GM18873 (cell line): ENCODE results near the gene LIPT2.

Source experiments
- ATAC-seq: cut with Tn5 transposase; IDR thresholded peaks from one replicate; pipeline ENCODE4 v1.9.1; 2021; ENCODE audit warnings: mild to moderate bottlenecking, moderate library complexity, moderate number of reproducible peaks; ENCODE audit not compliant: unreplicated experiment, low FRiP score

The LIPT2 gene

DNA sequence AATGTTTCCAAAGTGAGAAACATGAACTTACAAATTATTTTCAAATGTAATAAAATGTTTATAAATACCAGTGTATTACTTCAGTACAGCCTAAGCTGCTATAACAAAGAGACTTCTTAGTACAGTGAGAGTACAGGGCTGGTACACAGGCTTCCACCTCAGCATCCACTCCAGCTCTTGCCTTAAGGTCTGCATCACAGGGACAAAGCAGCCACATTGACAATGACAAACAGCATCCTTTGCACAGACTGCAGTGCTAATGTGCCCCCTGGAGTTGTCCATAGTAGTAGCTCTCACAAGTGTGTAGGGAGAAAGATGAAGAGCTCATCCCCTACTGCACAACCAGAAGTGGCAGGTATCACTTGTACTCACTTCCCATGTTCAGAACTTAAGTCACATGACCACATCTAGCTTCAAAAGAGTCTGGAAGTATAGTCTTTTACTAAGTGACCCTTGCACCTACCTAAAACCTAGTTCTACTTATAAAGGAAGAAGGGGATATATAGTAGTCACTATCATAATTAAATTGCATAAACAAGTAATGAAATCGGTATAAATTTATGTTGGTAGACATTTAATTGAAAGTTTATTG, 10.7 kb upstream of the LIPT2 start:
- no peak for ATAC-seq

DNA sequence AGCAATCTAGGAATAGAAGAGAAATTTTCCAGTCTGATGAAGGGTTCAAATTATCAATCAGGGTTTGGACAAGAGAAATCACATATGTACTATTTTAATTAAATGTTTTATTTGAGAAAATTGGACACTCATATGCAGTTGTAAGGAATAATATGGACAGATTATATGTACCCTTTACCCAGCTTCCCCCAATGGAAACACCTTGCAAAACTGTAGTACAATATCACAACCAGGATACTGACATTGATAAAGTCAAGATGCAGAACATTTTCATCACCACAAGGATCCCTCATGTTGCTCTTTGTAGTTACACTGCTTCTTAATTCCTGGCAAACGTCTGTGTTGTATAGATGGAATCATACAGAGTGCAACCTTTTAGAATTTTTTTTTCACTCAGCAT, 1.4 kb upstream of the LIPT2 start:
- no peak for ATAC-seq

DNA sequence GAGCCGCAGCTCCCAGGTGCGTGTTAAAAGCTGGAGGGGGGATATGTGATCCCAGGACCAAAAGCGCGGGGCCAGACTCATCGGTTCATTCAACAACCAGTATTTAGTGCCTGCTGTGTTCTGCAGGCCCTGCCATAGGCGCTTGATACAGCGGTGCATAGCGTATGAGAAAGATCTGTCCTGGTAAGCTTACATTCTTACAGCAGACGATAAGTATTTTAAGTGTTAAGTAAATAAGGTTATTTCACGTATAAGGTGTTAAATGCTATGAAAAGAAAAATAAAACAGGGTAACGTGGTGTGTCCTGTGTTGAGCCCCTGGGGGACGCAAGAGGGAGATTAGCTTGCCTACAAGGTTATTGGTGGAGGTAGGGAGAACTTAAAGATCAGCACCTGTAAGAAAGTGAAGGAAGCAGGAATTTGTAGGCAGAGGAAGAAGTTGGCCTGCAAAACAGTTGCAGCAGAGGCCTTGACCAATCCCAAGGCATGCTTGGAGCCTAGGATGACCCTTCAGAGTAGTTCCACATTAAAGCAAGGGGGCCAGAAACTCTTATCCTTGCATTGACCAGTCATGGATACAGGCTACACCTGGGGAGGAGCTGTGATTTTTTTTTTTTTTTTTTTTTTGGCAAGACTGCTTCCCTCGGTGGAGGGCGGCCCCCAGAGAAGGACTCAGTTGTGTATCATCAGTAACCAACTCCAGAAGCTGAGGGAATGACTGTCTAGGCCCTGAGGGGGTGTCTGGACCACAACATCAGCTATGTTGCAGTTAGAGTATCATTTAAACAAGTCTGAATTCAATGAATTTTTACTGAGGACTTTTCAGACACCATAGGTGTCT, 487 bp upstream of the LIPT2 start:
- no peak for ATAC-seq

DNA sequence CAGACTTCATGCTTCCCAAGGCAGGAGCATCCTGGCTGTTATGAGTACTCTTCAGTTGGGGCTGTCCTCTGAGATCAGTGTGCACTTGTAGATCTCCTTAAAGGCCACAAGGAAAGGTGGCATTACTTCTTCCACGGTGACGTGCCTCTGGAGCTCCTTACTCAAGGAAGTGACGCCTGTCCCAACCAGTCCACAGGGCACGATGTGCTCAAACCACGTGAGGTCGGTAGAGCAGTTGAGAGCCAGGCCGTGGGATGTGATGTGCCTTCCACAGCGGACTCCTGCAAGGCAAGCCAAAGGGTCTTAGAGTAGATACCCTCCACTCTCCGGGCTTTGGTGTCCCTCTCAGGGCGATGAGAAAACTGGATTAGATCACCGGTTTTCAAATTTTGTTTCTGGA, 1.4 kb downstream of the LIPT2 start:
- ATAC-seq, result no peak

DNA sequence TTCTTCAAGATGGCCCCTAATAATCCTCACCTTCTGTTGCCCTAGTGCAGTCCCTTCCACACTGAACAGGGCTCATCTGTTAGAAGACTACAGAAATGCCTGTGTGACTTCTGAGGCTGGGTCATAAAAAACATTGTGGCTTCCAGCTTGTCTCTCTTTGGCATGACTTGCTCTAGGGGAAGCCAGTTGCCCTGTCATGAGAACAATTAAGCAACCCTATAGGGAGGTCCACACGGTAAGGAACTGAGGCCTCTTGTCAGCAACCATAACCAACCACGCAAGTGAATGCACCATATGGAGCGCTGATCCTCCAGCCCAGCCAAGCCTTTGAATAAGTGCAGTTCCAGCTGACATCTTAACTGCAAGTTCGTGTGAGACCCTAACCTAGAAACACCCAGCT, 2.6 kb downstream of the LIPT2 start:
- no peak for ATAC-seq

DNA sequence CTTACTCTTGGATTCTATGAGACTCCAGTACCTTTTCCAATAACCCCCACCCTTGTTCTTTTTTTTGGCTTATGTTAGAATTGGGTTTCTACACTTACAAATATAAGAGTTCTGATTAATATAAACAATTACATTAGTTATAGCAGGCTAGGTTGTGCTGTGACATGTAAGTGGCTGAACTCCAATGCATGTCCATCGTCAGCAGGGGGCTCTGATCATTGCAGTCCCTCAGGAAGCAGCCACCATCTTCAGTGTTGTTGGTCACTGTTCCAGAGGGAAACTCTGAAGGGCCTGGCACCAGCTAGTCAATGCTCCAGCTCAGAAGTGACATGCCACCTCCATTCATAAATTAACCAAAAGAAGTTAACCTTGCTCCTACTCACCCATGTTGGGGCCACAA, 5.6 kb downstream of the LIPT2 start:
- ATAC-seq, result no peak

DNA sequence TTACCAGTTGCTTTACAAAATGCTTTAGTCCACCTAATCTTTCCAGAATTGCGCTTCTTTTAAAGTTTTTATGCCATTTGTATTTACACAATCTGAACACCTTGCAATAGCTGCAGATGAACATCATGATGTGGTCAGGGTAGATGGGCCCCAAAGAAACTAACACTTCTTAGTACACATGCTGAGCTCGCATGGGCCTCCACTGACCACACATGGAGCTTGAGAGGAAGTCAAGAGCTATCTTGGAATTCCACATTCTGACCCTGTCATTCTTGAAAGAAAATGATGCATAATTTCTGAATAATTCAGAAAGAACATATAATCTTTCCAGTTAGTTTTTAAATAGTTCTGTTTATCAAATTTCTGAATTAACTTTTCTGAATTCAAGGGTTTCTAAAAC, 7.7 kb downstream of the LIPT2 start:
- ATAC-seq, result no peak

DNA sequence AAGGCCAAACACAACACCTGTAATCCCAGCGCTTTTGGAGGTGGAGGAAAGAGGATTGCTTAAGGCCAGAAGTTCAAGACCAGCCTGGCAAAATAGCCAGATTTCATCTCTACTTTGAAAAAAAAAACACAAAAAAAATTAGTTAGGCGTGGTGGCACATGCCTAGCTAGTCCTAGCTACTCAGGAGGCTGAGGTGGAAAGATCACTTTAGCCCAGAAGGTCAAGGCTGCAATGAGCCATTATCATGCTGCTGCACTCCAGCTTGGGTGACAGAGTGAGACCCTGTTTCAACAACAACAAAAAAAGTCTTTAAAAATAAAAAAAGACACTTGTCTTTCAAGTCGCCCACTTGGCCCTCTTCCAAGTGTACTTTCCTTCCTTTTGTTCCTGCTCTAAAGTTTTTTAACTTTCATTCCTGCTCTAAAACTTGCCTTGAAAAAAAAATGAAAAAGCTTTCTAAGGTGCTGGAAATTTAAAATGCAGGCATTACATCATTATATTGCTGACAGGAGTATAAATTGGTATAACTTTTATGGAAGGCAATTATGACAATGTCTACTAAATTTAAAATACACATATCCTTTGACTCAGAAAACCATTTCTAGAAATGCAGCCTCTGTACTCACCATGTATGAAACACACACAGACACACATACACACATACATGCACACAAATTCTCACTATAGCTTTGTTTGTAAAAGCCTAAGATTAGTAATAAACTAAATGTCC, 12.7 kb downstream of the LIPT2 start:
- no peak for ATAC-seq

DNA sequence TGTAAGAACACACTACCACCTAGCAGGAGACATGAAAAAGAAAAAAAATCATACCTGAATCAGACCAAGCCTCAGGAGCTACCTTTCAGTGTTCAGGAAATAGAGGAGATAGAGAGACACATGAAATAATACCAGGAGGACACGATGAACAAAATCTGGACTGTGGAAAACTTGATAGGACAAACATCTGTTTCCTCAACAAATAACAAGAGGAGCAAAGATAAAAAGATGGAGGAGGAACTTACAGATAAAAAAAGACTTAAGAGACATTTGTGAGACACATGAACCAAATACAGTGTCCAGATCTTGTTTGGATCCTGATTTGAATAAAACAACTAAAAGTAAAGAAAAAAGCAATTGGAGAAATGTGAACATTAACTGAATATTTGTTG, 13.8 kb downstream of the LIPT2 start:
- no peak for ATAC-seq

DNA sequence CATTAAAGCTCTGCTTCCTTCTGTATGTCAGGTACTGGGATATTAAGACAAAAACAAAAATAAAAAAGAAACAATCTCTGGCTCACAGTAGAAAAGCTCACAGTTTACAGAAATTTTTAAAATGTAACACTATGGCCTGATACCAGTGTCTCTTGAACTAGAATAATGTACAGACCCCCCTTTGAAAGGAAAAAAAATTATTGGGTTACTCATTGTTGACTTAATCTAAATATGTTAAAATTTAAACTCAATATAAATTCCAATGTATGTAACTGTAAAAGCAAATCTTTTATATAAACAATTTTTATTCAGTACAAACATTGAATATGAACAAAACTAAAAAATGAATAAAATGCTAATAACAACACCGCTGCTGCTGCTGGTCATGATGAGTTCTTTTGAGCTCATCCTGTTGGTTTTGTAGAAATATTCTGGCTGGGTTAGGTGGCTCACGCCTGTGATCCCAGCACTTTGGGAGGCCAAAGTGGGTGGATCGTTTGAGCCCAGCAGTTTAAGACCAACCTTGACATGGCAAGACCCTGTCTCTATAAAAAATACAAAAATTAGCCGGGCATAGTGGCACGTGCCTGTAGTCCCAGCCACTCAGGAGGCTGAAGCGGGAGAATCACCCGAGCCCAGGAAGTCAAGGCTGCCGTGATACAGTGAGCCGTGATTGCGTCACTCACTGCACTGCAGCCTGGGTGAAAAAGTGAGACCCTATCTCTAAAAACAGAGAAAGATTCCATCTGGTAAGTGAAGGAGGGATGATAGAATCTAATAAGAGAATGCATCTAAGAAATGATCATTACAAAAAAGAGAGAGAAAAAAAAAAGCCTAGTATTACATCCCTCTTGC, 14.4 kb downstream of the LIPT2 start:
- ATAC-seq, result no peak

DNA sequence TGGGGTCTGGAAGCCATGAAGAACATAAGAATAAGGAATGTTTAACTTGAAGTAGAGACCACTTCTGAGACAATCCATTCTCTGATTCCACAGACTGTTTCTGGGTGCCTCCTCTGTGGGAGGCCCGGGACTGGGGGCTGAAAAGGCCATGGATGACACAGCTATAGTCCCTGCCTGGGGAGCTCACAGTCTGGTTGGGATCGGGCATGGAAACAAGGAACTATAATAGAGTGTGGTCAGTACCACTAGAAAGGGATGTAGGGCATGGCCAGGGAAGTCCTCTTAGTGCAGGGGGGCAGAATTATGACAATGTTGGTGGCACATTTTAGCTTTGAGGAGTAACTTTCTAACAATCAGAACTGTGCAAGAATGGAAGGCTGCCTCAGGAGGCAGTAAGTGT, 17.0 kb downstream of the LIPT2 start:
- no peak for ATAC-seq

DNA sequence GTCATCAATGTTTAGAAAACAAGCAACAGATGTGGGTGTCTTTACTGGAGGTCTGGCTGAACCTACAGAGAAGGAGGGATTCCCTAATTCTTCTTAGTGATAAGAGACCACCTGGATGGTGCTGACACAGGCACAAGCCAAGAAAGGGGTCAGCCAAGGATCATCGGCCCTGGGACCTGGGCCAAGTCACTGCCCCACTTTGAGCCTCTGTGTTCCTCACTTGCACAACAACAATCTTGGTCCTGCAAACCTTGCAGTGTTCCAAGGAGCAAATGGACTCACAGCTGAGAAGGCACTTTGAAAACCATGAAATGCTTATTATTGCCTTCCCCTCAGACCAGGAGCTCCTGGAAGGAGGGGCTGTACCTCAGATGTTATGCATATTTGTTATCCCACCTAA, 19.2 kb downstream of the LIPT2 start:
- no peak for ATAC-seq

DNA sequence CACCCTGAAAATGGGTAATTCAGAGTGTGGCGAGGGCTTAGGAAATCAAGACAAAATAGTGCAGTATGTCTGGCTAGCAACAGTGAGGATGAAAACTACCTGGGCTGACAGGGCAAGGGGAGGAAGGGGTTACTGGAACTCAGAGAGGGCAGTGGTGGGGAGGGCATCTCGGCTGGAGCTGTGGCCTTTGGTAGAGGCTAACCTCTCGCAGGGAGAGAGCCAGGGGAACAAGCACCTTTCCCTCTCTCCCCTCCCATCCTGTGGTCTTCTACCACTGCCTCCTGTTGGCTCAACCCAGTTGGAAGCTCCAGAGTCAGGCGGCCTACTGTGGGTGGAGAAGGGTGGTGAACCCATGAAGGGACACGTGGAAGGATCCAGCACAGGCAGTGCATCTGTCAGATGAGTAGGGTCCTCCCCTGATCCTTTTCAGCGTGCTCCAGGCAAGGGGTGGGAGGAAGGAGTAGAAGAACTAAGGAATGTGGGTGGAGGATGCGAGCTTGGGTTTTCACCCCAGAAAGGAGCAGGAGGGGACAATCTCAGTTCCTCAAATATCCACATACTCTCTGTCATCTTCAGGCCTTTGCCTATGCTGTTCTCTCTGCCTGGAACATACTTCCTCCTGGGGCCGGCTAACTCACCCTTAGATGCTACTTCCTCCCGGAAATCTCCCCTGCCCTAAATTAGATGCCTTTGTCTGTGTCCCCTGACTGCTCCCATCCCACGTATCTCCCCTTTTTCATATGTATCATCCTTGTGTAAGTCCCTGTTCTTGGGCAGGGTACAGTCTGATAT, 19.9 kb downstream of the LIPT2 start:
- no peak for ATAC-seq

DNA sequence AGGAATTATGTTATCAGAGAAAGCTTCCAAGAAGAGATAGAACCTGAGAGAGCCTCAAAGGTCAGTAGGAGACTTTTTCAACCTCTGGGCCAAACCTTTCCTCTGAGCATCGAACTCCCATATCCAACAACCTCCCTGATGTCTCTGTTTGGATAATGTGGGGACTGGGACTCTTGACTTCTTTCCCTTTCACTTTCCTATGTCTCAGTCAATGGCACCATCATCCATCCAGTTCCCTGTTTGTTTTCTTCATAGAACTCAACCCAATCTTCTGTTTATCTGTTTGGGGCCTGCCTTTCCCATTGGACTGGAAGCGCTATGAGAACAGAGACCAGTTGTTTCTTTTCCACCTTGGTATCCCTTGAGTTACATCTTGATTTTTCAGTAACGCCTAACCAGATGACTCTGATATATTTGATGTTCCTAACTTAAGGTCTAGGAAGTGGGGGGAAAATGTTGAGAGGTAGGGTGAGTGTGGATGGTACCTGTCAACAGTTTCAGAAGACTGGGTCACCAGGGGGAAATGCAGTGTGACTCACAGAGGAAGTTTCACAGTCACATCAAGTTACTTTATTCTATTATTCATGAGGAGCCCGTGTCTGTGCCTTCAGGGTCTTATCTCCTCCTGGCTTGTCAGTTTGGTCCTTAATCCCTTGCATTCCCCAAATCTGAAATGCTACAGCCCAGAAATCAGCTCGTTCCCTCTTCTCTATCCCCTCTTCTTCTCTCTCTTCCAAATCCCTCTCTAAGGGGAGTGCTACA, 21.7 kb downstream of the LIPT2 start:
- ATAC-seq, result no peak

DNA sequence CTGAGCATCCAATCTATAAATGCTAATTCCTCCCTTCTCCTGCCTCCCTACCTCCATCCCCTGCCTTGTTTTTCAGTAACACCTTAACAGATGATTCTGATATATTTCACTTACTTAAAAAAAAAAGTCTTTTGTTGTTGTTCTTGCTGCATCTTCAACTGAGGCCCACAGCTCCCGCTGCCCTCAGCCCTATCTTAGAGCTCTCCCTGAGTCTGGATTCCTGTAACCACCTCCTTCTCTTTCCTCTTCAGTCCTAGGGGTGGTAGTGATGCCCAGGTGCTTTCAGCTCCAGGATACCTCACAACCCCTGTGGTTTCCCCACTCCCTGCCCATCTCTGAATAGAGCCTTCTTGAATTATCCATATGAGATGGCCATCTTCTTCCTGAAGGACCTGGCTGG, 22.5 kb downstream of the LIPT2 start:
- no peak for ATAC-seq

DNA sequence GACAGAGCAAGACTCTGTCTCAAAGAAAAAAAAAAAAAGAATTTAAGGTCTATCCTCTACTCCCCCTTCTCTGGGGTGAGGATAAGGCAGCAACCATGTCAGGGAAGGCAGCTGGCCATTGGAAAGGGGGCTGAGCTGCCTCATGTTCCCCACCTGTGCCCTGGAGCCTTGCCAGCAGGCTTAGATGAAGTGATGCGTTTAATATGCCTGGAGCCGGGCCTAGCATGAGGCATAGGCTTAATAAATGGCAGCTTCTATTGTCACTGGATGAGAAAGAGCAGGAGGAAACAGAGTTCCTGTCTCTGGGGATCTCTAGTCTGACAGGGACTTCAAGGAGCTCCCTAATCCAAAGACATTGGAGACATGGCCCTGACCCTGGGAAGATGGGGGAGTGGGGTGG, 23.0 kb downstream of the LIPT2 start:
- no peak for ATAC-seq

DNA sequence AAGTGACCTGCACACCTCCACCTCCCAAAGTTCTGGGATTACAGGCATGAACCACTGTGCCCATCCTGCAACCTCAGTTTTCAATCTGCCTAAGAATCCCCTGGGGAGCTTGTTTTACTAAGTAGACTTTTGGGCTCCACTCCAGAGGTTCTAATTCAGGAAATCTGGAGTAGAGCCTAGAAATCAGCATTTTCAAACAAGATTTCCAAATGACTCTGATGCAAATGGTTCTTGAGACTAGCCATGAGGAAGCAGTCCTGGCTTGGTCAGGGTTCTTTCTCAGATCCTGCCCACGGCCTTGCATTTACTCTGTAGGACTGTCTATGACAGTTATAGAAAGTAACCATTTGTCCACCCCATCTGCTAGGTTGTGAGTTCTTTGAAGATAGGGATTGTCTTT, 24.6 kb downstream of the LIPT2 start:
- ATAC-seq, result no peak

DNA sequence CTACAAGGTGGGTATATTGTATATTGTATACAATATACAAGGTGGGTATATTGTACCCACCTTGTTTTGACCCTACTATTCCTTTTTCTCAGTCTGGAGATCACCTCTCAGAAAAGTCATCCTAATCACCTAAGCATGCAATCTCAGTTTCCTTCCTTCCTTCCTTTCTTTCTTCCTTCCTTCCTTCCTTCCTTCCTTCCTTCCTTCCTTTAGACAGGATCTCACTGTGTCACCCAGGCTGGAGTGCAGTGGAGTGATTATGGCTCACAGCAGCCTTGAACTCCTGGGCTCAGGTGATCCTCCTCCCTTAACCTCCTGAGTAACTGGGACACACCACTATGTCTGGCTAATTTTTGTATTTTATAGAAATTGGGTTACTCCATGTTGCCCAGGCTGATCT, 25.0 kb downstream of the LIPT2 start:
- no peak for ATAC-seq

DNA sequence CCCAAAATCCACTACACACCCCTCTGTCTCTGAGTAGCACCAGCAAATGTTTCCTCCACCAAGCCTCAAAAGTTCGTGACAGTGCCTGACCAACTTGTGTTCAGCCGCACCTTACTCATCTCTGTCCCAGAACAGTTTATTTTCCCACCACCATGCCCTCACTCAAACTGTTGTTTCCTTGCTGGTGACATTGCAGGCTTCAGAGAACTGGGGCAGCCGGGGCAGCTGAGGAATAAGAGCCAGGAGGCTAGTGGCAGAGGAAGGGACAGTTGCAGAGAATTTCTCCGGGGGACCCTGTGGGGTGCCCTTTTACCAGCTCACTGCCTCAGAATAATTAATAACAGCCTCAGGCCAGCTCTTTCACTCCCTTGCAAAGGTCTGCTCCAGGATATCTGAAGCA, 25.5 kb downstream of the LIPT2 start:
- ATAC-seq, result no peak
